ENCODE data around the gene SORL1-AS1.

Gene SORL1-AS1

GRCh38 chr11:121453589-121454299, 977 bp upstream of the SORL1-AS1 start:
- peaks cover 2 to 24% (median 7%) of the 10 kb centered on the region in 3 donors for H3K4me1 ChIP-seq (ENCODE audit: control insufficient read depth in 3 of 3, insufficient read depth in 3 of 3, low read length in 3 of 3)
- H3K36me3 ChIP-seq (ENCODE audit: control insufficient read depth in 3 of 3, insufficient read depth in 3 of 3, low read length in 3 of 3), result no peaks in the 10 kb centered on the region
- no peak overlapping the region for H3K27ac ChIP-seq (ENCODE audit: low read depth, low read length)
- no peak overlapping the region for H3K9ac ChIP-seq (ENCODE audit: low read depth in 1 of 3, low read length in 3 of 3)
- no peaks in the 10 kb centered on the region for H3K9me3 ChIP-seq (ENCODE audit: control insufficient read depth in 3 of 3, low read length in 3 of 3)
- H3K4me3 ChIP-seq (ENCODE audit: low read length in 3 of 3), result no peak overlapping the region
- peaks cover 3 to 15% (median 7%) of the 10 kb centered on the region in 3 donors for H3K27me3 ChIP-seq (ENCODE audit: control insufficient read depth in 3 of 3, insufficient read depth in 3 of 3, low read length in 3 of 3)

- Histone ChIP-seq H3K9me3 (ENCODE audit: control insufficient read depth in 3 of 3, low read length in 3 of 3) (no peaks in the 10 kb centered on the region), H3K4me3 (ENCODE audit: low read length in 3 of 3) (peak within 1 kb of the TSS; percentile 69 to 79 (median 77)), H3K9ac (ENCODE audit: low read depth in 1 of 3, low read length in 3 of 3) (peak within 1 kb of the TSS; percentile 51 to 76 (median 53)), H3K36me3 (ENCODE audit: control insufficient read depth in 3 of 3, insufficient read depth in 3 of 3, low read length in 3 of 3) (no peaks in the 10 kb centered on the region), H3K4me1 (ENCODE audit: control insufficient read depth in 3 of 3, insufficient read depth in 3 of 3, low read length in 3 of 3) (peaks cover 2 to 22% (median 7%) of the 10 kb centered on the region in 3 donors), H3K27ac (ENCODE audit: low read depth, low read length) (no peak within 1 kb of the TSS), H3K27me3 (ENCODE audit: control insufficient read depth in 3 of 3, insufficient read depth in 3 of 3, low read length in 3 of 3) (peaks cover 3 to 15% (median 7%) of the 10 kb centered on the region in 3 donors)
Measured at GRCh38 chr11:121451986-121452608, 670 bp downstream of the SORL1-AS1 start, which contains the start of gene SORL1. Gene SORL1 (plus strand): TSS chr11:121452314. CDS start chr11:121452332, 18 bp downstream.

GRCh38 chr11:121451178-121451985, 1.4 kb downstream of the SORL1-AS1 start:
- Histone ChIP-seq H3K27me3 (ENCODE audit: control insufficient read depth in 3 of 3, insufficient read depth in 3 of 3, low read length in 3 of 3) (peaks cover 3 to 15% (median 7%) of the 10 kb centered on the region in 3 donors), H3K27ac (ENCODE audit: low read depth, low read length) (no peak overlapping the region), H3K9me3 (ENCODE audit: control insufficient read depth in 3 of 3, low read length in 3 of 3) (no peaks in the 10 kb centered on the region), H3K4me1 (ENCODE audit: control insufficient read depth in 3 of 3, insufficient read depth in 3 of 3, low read length in 3 of 3) (peaks cover 2 to 18% (median 7%) of the 10 kb centered on the region in 3 donors), H3K9ac (ENCODE audit: low read depth in 1 of 3, low read length in 3 of 3) (peak overlapping the region in 2 of 3 donors; percentile 38 to 71), H3K4me3 (ENCODE audit: low read length in 3 of 3) (peak overlapping the region; percentile 54 to 79 (median 77)), H3K36me3 (ENCODE audit: control insufficient read depth in 3 of 3, insufficient read depth in 3 of 3, low read length in 3 of 3) (no peaks in the 10 kb centered on the region)

- H3K27ac ChIP-seq (ENCODE audit: low read depth, low read length), result no peak overlapping the region
Measured at GRCh38 chr11:121450401-121450800, 2.4 kb downstream of the SORL1-AS1 start.

GRCh38 chr11:121449626-121450025, 3.1 kb downstream of the SORL1-AS1 start:
- Histone ChIP-seq H3K4me1 (ENCODE audit: control insufficient read depth in 3 of 3, insufficient read depth in 3 of 3, low read length in 3 of 3) (peaks cover 2 to 18% (median 7%) of the 10 kb centered on the region in 3 donors), H3K27ac (ENCODE audit: low read depth, low read length) (no peak overlapping the region), H3K9me3 (ENCODE audit: control insufficient read depth in 3 of 3, low read length in 3 of 3) (no peaks in the 10 kb centered on the region), H3K4me3 (ENCODE audit: low read length in 3 of 3) (no peak overlapping the region), H3K27me3 (ENCODE audit: control insufficient read depth in 3 of 3, insufficient read depth in 3 of 3, low read length in 3 of 3) (peaks cover 3 to 15% (median 10%) of the 10 kb centered on the region in 3 donors), H3K36me3 (ENCODE audit: control insufficient read depth in 3 of 3, insufficient read depth in 3 of 3, low read length in 3 of 3) (no peaks in the 10 kb centered on the region), H3K9ac (ENCODE audit: low read depth in 1 of 3, low read length in 3 of 3) (no peak overlapping the region)

More at GRCh38 chr11:121450401-121450800, 2.4 kb downstream of the SORL1-AS1 start:
- H3K4me1 ChIP-seq (ENCODE audit: control insufficient read depth in 3 of 3, insufficient read depth in 3 of 3, low read length in 3 of 3), result peaks cover 2 to 18% (median 7%) of the 10 kb centered on the region in 3 donors
- H3K36me3 ChIP-seq (ENCODE audit: control insufficient read depth in 3 of 3, insufficient read depth in 3 of 3, low read length in 3 of 3), result no peaks in the 10 kb centered on the region
- H3K9ac ChIP-seq (ENCODE audit: low read depth in 1 of 3, low read length in 3 of 3), result no peak overlapping the region
- no peaks in the 10 kb centered on the region for H3K9me3 ChIP-seq (ENCODE audit: control insufficient read depth in 3 of 3, low read length in 3 of 3)
- no peak overlapping the region for H3K4me3 ChIP-seq (ENCODE audit: low read length in 3 of 3)
- H3K27me3 ChIP-seq (ENCODE audit: control insufficient read depth in 3 of 3, insufficient read depth in 3 of 3, low read length in 3 of 3), result peaks cover 3 to 15% (median 7%) of the 10 kb centered on the region in 3 donors

GRCh38 chr11:121449123-121449522, 3.6 kb downstream of the SORL1-AS1 start:
- H3K27ac ChIP-seq (ENCODE audit: low read depth, low read length), result no peak overlapping the region
- H3K4me1 ChIP-seq (ENCODE audit: control insufficient read depth in 3 of 3, insufficient read depth in 3 of 3, low read length in 3 of 3), result peaks cover 2 to 18% (median 7%) of the 10 kb centered on the region in 3 donors
- no peaks in the 10 kb centered on the region for H3K36me3 ChIP-seq (ENCODE audit: control insufficient read depth in 3 of 3, insufficient read depth in 3 of 3, low read length in 3 of 3)
- H3K9me3 ChIP-seq (ENCODE audit: control insufficient read depth in 3 of 3, low read length in 3 of 3), result no peaks in the 10 kb centered on the region
- peaks cover 3 to 15% (median 11%) of the 10 kb centered on the region in 3 donors for H3K27me3 ChIP-seq (ENCODE audit: control insufficient read depth in 3 of 3, insufficient read depth in 3 of 3, low read length in 3 of 3)
- no peak overlapping the region for H3K9ac ChIP-seq (ENCODE audit: low read depth in 1 of 3, low read length in 3 of 3)
- H3K4me3 ChIP-seq (ENCODE audit: low read length in 3 of 3), result no peak overlapping the region

- Histone ChIP-seq H3K4me1 (ENCODE audit: control insufficient read depth in 3 of 3, insufficient read depth in 3 of 3, low read length in 3 of 3) (peaks cover 2 to 18% (median 7%) of the 10 kb centered on the region in 3 donors), H3K27ac (ENCODE audit: low read depth, low read length) (no peak overlapping the region)
Measured at GRCh38 chr11:121448431-121448941, 4.3 kb downstream of the SORL1-AS1 start.

GRCh38 chr11:121448011-121448410, 4.8 kb downstream of the SORL1-AS1 start:
- Histone ChIP-seq H3K36me3 (ENCODE audit: control insufficient read depth in 3 of 3, insufficient read depth in 3 of 3, low read length in 3 of 3) (no peaks in the 10 kb centered on the region), H3K27me3 (ENCODE audit: control insufficient read depth in 3 of 3, insufficient read depth in 3 of 3, low read length in 3 of 3) (peaks cover 3 to 19% (median 11%) of the 10 kb centered on the region in 3 donors), H3K4me1 (ENCODE audit: control insufficient read depth in 3 of 3, insufficient read depth in 3 of 3, low read length in 3 of 3) (peaks cover 2 to 18% (median 7%) of the 10 kb centered on the region in 3 donors), H3K9me3 (ENCODE audit: control insufficient read depth in 3 of 3, low read length in 3 of 3) (no peaks in the 10 kb centered on the region), H3K27ac (ENCODE audit: low read depth, low read length) (no peak overlapping the region), H3K9ac (ENCODE audit: low read depth in 1 of 3, low read length in 3 of 3) (no peak overlapping the region), H3K4me3 (ENCODE audit: low read length in 3 of 3) (no peak overlapping the region)

More at GRCh38 chr11:121448431-121448941, 4.3 kb downstream of the SORL1-AS1 start:
- H3K9me3 ChIP-seq (ENCODE audit: control insufficient read depth in 3 of 3, low read length in 3 of 3), result no peaks in the 10 kb centered on the region
- H3K9ac ChIP-seq (ENCODE audit: low read depth in 1 of 3, low read length in 3 of 3), result no peak overlapping the region
- H3K4me3 ChIP-seq (ENCODE audit: low read length in 3 of 3), result no peak overlapping the region
- peaks cover 3 to 19% (median 11%) of the 10 kb centered on the region in 3 donors for H3K27me3 ChIP-seq (ENCODE audit: control insufficient read depth in 3 of 3, insufficient read depth in 3 of 3, low read length in 3 of 3)
- no peaks in the 10 kb centered on the region for H3K36me3 ChIP-seq (ENCODE audit: control insufficient read depth in 3 of 3, insufficient read depth in 3 of 3, low read length in 3 of 3)

GRCh38 chr11:121446752-121447156, 6.0 kb downstream of the SORL1-AS1 start:
- H3K4me3 ChIP-seq (ENCODE audit: low read length in 3 of 3), result no peak overlapping the region
- no peaks in the 10 kb centered on the region for H3K9me3 ChIP-seq (ENCODE audit: control insufficient read depth in 3 of 3, low read length in 3 of 3)
- H3K36me3 ChIP-seq (ENCODE audit: control insufficient read depth in 3 of 3, insufficient read depth in 3 of 3, low read length in 3 of 3), result no peaks in the 10 kb centered on the region
- H3K27ac ChIP-seq (ENCODE audit: low read depth, low read length), result no peak overlapping the region
- peaks cover 3 to 12% (median 4%) of the 10 kb centered on the region in 3 donors for H3K27me3 ChIP-seq (ENCODE audit: control insufficient read depth in 3 of 3, insufficient read depth in 3 of 3, low read length in 3 of 3)
- peaks cover 0 to 7% (median under 1%) of the 10 kb centered on the region in 3 donors for H3K4me1 ChIP-seq (ENCODE audit: control insufficient read depth in 3 of 3, insufficient read depth in 3 of 3, low read length in 3 of 3)
- H3K9ac ChIP-seq (ENCODE audit: low read depth in 1 of 3, low read length in 3 of 3), result no peak overlapping the region
